Measurements from ENCODE around the gene GFRA1. TPM values are rescaled to one million over a fixed set of nuclear protein-coding genes. Genes with fewer than 3 reads are reported as not detected.

The GFRA1 gene
- total and polyA plus RNA-seq, 2 of the 4 experiments (the other 2 are of a cell fraction), result 9.1 to 9.3 TPM

DNA sequence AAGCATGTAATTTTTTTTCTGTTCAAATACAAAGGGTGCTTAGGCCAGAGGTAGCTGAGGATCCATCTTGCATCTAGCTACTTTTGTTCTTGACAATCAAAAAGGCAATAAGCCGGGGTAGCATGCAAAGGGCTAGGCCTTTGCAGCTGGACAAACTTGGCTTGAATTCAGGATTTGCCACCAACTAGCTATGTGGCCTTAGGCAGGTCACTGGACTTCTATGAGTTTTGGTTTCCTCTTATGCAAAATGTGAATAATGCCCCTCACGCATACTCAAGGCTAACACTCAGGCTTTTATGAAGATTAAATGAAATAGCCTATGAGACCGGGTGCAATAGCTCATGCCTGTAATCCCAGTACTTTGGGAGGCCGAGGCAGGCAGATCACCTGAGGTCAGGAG lies 19.3 kb downstream of the GFRA1 start:
- dilution Hi-C loops (cut with HindIII; ENCODE audit: low sequenced_read_pairs, unreplicated experiment), result no loop called here
- H4K8ac ChIP-seq (ENCODE audit: low read depth in 2 of 2, low read length in 2 of 2), result no peak overlapping the region
- H2BK120ac ChIP-seq (ENCODE audit: low read depth, low read length), result no peak overlapping the region
- H2BK5ac ChIP-seq (ENCODE audit: low read depth, low read length, poor library complexity, severe bottlenecking), result no peak overlapping the region
- intact Hi-C loops (cut with micrococcal nuclease), result no loop called here
- no peaks in the 10 kb centered on the region for H4K20me1 ChIP-seq (ENCODE audit: insufficient read depth, low read length)
- no peak overlapping the region for H2BK20ac ChIP-seq (ENCODE audit: low read depth, low read length)
- no peak overlapping the region for H4K91ac ChIP-seq (ENCODE audit: insufficient read depth, low read depth, low read length)
- no peak overlapping the region for H3K27ac ChIP-seq (ENCODE audit: insufficient read depth, low read length)
- 80% methylated on average over 2 of the region's 4 CpGs; no CpG with 5 or more reads in 1 of the 2 experiments for WGBS, 2 experiments (ENCODE audit: extremely low coverage in 2 of 2, insufficient read length in 1 of 2)
- no peaks in the 10 kb centered on the region for H3K79me1 ChIP-seq (ENCODE audit: low read depth in 1 of 2, low read length in 2 of 2)
- no peak overlapping the region for H4K5ac ChIP-seq (ENCODE audit: low read depth, low read length)
- BruUV-seq (replicated peaks), result no TSS peak
- H3K4me2 ChIP-seq (ENCODE audit: low read depth, low read length), result no peak overlapping the region
- no peak overlapping the region for H3K18ac ChIP-seq (ENCODE audit: low read depth, low read length)
- H3K27me3 ChIP-seq (ENCODE audit: control insufficient read depth, insufficient read depth, low read length), result no peaks in the 10 kb centered on the region
- no peak overlapping the region for H2BK15ac ChIP-seq (ENCODE audit: low read depth, low read length)
- no peak overlapping the region for H3K4ac ChIP-seq (ENCODE audit: low read depth, low read length)
- H3K4me3 ChIP-seq (ENCODE audit: insufficient read depth, low read depth, low read length), result no peak overlapping the region
- in situ Hi-C loops (cut with MboI; ENCODE audit: low sequenced_read_pairs), result no loop called here
- CTCF ChIA-PET, result interaction anchor here (0.7 kb wide), 1 partner anchor 446 kb away, joined by 3 read pairs; no protein-coding TSS in a partner anchor
- no peak overlapping the region for H3K14ac ChIP-seq (replicated peaks; ENCODE audit: low read depth, low read length)
- no peaks in the 10 kb centered on the region for H3K4me1 ChIP-seq (ENCODE audit: control insufficient read depth, insufficient read depth, low read length)
- H3K36me3 ChIP-seq (ENCODE audit: control insufficient read depth, insufficient read depth, low read length), result no peaks in the 10 kb centered on the region
- no peak overlapping the region for H2AFZ ChIP-seq (replicated peaks; ENCODE audit: low read length, poor library complexity)
- H3K9ac ChIP-seq (ENCODE audit: low read depth, low read length), result no peak overlapping the region
- POLR2A ChIA-PET (ENCODE audit: unreplicated experiment), result no interaction called here
- DNase-seq (no peak), ATAC-seq (ENCODE audit: low read depth) (no peak)
- H3K9me1 ChIP-seq (ENCODE audit: insufficient read depth, low read length), result no peaks in the 10 kb centered on the region; the same call in 1 of the 2 replicates
- H2AK5ac ChIP-seq (ENCODE audit: low read depth, low read length), result no peak overlapping the region
- H3K9me3 ChIP-seq (ENCODE audit: control insufficient read depth, insufficient read depth, low read length), result no peaks in the 10 kb centered on the region
- TF ChIP-seq RAD21 (IDR thresholded peaks at IDR 0.05; ENCODE audit: low read length) (no peak), MAZ (IDR thresholded peaks at IDR 0.05; ENCODE audit: borderline replicate concordance, low read depth, low read length) (no peak), CEBPB (IDR thresholded peaks at IDR 0.05; ENCODE audit: low read depth, low read length) (no peak), BHLHE40 (IDR thresholded peaks at IDR 0.05; ENCODE audit: low read depth, low read length) (no peak), USF2 (IDR thresholded peaks at IDR 0.05; ENCODE audit: low read depth, low read length) (no peak), POLR2A (IDR thresholded peaks at IDR 0.05; ENCODE audit: low read depth, low read length) (no peak), CHD1 (IDR thresholded peaks at IDR 0.05; ENCODE audit: low read depth, low read length) (no peak), RCOR1 (IDR thresholded peaks at IDR 0.05; ENCODE audit: insufficient replicate concordance, low read length) (no peak)
- H3K23ac ChIP-seq (ENCODE audit: low read depth, low read length), result no peak overlapping the region
- H2AK9ac ChIP-seq (replicated peaks; ENCODE audit: low read depth, low read length, poor library complexity), result no peak overlapping the region
- no peak overlapping the region for H3K56ac ChIP-seq (ENCODE audit: extremely low read depth, insufficient read depth, low read length)
